Activated CD8-positive, alpha-beta memory T cell treated with anti-CD3 and anti-CD28 coated beads, Interleukin-2, amount 50 U/mL, for 1 hour (primary cell): ENCODE data around the gene KCNMB2.

Experiments
- DNase-seq: peaks from one replicate; pipeline ENCODE4 v3.0.0-alpha.2; 2020; ENCODE audit errors: extremely low read depth

The KCNMB2 gene

DNA sequence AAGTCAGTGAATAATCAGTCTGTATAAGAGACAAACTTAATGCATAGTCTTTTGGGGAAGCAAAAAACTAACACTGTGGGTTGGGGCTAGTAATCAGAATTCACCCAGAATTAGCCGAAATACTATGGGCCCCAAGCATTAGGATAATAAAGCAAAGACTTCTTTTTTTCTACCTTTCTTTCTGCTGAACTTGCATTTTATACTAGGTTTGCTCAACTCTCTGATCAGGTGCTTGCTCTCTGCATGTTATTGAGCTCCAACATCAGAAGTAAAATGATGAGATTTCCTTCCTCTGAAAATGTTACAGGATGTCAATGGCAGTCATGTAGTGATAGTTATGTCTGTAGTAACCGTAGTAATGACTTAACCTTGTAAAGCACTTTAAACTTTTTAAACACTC lies 216.6 kb downstream of the KCNMB2 start:
- DNase-seq, result no peak

DNA sequence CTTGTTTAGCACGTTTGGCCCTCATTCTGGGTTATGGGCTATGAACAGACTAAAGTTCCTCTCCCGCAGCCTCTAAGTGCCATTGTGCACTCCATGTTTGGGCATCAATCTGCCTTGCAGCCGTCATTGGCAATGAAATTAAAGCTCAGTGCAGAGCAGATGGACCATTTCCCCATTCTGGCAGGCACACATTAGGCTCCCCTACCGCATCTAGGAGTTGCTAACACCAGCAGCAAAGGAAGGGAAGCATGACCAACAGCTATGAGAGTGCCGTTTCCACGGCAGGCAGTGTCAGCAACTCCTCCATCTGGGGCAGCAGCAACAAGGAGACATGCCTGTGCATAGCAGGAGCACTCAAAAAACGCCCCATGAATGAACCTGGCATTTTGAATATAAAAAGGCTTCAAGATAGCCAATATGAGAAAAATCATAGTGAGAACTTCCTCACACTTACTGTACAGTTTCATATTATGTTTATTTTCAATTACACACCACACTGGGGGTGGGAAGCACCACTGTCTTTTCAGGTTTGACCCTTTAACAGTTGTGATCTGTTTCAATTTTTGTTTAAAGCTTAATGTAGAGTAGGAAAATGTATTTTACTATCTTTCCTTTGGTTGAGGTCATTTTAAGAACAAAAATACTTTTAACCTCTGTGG lies 218.7 kb downstream of the KCNMB2 start:
- no peak for DNase-seq

DNA sequence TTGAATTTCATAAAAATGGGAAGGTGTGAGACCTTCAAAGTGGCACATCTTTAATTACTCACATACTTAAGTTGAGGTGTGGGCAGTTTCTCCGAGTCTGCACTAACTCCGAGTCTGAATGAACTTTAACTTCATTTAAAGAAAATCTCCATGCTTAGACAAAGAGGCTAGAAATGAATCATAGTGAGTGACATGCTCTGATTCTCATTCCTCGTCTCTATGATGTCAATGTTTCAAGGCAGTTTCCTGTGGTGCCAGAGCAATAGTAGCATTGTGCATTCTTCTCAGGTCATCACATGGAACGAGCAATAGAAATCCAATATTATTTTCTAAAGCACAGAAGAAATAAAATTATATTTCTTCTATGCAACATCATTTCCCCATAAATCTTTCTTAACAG lies 224.8 kb downstream of the KCNMB2 start:
- no peak for DNase-seq

GRCh38 chr3:178761461-178761860 lies 225.2 kb downstream of the KCNMB2 start:
- DNase-seq, result no peak

DNA sequence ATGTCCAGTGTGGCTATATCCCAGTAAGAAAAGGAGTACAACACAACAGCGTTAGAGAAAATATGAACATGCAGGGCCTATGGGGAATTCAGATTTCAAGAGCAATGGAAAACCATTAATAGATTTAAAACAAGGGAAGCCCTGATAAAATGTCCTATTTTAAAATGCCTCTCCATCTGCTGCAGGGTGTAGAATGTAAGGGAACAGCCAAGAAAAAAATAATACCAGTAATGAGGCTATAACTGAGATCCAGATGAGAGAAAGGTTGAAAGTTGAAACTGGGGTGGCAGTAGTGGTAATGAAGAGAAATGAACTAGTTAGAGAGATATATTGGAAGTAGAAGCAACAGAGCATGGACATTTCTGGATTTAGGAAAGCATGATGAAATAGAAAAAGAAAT lies 226.1 kb downstream of the KCNMB2 start:
- DNase-seq, result no peak

- no peak for DNase-seq
Observed at GRCh38 chr3:178765472-178765871, 229.2 kb downstream of the KCNMB2 start.

- DNase-seq, result no peak
Observed at GRCh38 chr3:178767581-178767980, 231.3 kb downstream of the KCNMB2 start.

DNA sequence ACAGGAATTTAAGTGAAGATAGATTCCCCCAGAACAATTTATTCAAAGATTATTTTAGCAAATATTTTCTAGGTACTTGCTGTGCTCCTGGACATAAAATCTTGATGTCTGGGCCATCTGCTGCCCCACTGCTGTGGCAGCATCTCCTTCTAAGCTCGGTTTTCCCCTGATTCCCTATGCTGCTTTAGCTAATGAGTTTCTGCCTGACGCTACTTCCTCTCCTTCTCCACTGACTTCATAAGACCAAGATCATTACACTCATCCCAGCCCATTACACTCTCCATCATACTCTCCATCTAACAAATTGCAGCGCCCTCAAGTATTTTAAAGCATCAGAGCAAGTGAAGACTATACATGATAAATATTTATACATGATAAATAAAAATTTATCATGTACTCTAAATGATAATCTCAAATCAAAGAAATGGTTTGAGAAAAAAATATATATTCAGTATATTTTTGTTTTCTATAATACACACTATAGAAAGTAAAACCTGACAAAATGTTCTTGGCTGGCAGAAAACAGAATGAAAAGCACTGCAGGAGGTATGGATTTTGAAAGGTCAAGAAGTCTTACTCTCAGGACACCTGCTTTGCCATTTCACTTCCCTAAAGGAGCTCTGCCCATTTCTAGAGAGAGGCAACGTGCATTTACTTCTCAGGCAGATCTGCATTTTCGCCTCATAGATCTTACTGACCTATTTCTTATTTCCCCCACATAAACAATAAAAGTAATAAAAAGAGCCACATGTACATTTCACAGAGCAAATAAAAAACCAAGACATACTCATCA lies 232.0 kb downstream of the KCNMB2 start:
- no peak for DNase-seq

- no peak for DNase-seq
Observed at GRCh38 chr3:178771511-178771910, 235.3 kb downstream of the KCNMB2 start.

DNA sequence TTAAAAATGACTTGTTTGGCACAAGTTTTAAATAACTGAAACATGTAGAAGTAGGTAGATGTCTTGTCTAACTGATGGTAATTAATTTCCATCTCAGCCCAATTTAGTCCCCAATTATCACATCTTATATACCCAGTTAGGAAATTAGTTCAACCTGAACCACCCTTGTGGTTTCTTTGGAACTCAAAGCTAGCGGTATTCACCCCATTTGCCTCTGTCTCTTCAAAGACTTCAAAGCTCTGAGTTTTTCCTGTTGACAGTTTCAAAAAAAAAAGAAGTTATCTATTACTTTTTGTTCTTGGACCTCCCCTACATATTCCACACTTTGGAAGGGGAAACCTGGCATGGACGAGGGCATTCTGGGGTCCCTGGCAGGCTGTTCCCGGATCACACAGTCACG lies 236.5 kb downstream of the KCNMB2 start:
- DNase-seq, result no peak

DNA sequence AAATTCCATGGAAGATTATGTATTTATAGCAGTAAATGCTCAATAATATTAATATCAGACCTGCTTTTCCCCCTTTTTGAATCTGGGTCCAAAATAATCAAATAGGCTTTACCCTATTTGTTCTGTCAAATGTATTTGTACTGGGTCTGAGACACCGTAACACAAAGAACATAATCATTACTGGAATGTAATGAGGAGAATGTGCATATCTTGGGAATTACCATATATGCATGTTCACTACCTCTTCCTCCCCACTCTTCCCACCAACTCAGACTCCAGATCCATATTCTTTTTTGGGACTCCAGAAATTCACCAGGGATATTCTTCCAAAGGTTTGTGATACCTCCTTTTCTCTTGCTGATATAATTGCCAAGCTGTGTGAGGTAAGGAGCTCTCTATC lies 237.1 kb downstream of the KCNMB2 start:
- no peak for DNase-seq

DNA sequence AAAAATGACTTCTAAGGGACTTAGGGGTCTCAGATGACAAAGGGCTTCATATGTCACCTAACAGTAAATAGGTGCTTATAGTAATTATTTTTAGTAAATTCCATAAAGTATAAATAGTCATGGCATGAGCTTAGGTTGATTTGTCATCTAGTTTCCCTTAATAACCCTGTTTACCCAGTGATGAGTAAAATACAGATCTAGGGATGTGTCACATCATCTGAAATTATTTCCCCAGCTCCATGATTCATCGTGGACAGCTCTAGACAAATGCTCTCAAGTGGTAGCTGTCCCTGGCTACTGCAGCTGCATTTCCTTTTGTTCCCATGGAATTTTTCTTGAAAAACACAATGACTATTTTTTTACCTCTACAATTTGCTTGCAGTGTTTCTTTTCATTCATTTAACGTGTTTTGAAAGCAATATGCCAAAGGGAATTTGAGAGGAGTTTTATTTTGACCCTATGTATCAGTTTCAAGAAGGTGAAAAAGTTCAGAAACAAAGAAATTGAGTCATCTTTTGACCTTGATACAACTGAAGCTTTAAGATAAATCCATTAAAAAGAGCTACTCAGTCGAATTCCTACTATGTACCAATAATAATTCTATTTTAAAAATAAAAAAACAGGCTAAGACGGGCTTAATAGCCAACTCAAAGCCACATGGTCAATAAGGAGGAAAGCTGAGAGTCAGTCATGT lies 241.6 kb downstream of the KCNMB2 start:
- no peak for DNase-seq

DNA sequence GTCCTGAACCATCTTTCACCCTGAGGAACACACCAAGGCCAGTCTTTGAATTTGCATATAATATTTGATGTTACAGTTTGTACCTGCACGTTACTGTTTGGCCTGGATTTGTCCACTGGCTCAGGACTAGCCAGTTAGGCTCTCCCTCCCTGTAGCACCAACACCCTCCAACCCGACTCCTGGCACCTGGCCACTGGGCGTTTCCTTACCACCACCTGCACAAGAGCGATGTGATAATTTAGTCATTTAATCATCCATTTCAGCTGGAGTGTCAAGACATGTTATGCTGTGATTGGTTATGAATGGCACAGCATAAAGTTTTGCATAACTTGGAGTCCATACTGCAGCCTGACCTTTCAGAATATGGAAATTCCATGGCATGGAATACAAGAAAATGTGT lies 242.4 kb downstream of the KCNMB2 start:
- no peak for DNase-seq

DNA sequence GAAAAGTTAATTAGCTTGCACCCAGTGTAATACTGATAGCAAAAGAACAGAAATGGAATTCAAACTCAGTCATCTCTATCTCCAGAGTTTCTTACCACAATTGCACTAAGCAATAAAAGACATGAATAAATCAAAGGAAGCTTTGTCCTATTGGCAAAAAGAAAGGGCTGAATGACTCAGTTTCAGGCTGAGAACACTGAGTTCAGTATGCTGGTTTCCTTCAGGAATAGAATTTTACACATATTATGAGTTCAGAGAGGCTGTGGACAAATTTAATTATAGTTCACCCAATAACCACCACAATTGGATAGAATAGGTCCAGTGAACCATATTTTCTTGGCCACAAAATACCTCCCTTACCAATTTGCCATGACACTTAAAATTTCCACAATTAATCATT lies 249.7 kb downstream of the KCNMB2 start:
- DNase-seq, result no peak

GRCh38 chr3:178787960-178788359 lies 251.7 kb downstream of the KCNMB2 start:
- no peak for DNase-seq

- no peak for DNase-seq
Observed at GRCh38 chr3:178794711-178795110, 258.5 kb downstream of the KCNMB2 start.

DNA sequence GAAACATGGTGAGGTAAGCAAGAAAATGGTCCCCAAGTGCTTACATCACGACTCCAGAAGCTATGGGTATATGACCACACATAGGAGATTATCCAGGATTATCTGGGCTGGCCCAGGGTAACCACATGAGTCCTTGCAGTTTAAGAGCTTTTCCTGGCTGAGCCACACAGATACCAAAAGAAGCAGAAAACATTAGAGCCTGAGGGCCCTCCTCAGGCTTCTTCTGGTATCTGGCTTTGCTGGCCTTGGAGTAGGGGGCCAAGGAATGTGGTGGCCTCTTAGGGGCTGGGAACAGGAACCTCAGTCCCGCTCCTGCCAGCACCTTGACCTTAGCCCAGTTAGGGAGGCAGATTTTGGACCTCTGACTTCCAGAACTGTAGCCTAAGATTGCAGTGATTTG lies 259.1 kb downstream of the KCNMB2 start:
- no peak for DNase-seq

DNA sequence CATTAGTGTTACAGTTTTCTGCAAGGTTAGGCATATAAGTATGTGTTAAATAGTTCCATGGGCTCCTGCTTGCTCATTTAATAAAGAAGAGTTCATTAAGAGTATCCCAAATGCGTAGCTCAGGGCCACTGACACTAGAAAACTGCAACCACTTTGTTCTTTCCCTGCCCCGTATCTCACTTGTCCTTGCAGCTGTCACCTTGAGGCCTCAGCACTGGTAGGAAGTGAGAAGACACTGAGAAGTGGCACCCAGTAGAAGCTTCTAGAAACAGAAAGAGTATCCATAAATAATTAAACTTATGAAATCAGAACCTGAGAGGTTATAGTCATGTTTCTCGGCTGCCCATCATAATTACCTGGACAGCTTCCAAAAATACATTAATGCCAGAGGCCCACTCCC lies 266.0 kb downstream of the KCNMB2 start:
- no peak for DNase-seq

DNA sequence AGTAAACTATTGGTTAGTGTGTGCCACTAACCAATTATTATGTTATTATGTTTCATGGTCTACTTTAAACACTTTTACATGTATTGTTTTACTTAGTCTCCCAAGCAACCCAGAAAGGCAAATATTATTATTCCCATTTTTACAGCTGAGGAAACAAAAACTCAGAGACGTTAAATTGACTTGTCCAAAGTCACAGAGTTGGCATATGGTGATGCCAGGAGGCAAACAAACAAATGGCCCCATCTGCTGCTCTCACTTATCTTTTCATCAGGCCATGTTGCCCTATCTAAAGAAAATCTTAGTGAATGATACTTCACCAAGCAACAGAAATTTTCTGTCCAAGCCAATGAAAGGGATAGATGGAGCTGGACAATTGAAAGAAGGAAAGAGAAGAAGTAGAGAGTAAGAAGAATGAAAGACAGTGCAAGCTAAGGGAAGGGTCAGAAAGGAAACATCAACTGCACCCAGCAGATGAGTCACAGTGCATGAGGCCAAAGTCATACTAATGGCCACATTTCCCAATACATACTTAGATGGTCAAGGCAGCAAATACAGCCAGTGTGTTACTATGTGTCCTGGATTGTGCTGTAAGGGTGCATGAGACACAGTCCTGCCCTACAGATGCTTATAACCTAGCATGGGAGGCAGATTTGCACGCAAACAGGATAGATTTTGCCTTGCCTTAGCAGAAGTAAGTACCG lies 266.9 kb downstream of the KCNMB2 start:
- DNase-seq, result no peak

DNA sequence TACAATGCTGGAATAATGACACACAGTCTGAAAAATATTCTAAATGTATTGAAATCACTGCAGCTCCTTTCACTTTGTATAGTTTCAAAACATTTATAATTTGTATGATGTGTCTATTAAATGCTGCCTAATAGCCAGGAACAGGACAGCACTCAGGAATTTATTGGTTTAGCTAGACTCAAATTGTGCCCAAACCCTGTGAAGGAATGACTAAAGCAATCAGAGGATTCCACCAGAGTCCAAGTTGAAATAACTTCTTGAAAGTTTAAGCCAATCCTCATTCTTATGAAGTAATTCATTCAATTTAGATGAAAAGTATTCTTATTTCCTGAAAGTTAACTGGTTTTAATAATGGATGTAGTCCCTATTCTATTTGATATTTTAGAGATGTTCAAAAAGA lies 268.4 kb downstream of the KCNMB2 start:
- DNase-seq, result no peak

- DNase-seq, result no peak
Observed at GRCh38 chr3:178805741-178806140, 269.5 kb downstream of the KCNMB2 start.

DNA sequence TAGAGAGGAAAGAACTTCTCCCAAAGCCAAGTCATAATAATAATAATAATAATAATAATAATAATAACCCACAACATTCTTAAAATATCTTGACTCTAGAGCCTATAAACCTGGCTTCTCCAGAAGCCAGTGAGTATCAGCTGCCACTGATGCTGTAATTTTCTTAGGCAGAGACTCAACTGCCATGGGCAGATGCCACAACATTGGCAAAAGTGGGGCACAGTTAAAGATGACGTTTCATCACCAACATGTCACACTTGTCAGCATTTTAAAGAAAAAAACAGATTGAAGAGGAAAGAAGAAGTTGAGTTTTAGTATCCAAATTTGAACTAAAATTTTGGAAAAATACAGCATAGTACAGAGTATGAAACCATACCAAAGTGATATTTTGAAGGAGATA lies 270.4 kb downstream of the KCNMB2 start:
- no peak for DNase-seq
